AG04450 (cell line): ENCODE results near the gene GHDC. TPM values are rescaled to one million over a fixed set of nuclear protein-coding genes. Genes with fewer than 3 reads are reported as not detected.
"Not testable (repeated sequence)": the region's sequence is repeated elsewhere in the genome, so short reads cannot be mapped to it uniquely, and the experiment has no call there.

ENCODE experiments used
- CTCF ChIA-PET: fragments of 300-600, 350-600 bp; formaldehyde crosslinking; extraction: SDS; loops from one replicate; lab custom pipeline; 2022; ENCODE audit warnings: antibody characterized with exemption, inconsistent platforms; lab: Charles Lee
- POLR2A ChIA-PET: fragments of 350-600 bp; formaldehyde crosslinking; extraction: SDS; loops from one replicate; lab custom pipeline; 2021; ENCODE audit warnings: antibody characterized with exemption, inconsistent platforms; lab: Yijun Ruan, JAX
- DNase-seq: peaks from one replicate; pipeline ENCODE4 v3.0.0-alpha.2; 2011; ENCODE audit warnings: low read depth, low spot score
- H3K27ac ChIP-seq: one replicate; pipeline ENCODE4 v1.5.1; 2012; ENCODE audit warnings: low read depth, low read length, control low read depth
- H3K27me3 ChIP-seq: one replicate; pipeline ENCODE4 v1.6.0; 2012; ENCODE audit warnings: low read length; ENCODE audit not compliant: control insufficient read depth, insufficient read depth
- H3K4me3 ChIP-seq: 2 replicates; pipeline ENCODE4 v1.5.1; 2011; ENCODE audit warnings: mild to moderate bottlenecking, low read depth, low read length, control low read depth
- H3K9me3 ChIP-seq: 2 replicates; pipeline ENCODE4 v1.5.1; 2012; ENCODE audit warnings: low read length; ENCODE audit not compliant: control insufficient read depth, insufficient read depth
- CTCF ChIP-seq: IDR thresholded peaks from 2 replicates; pipeline ENCODE4 v1.5.1; 2011; ENCODE audit warnings: low read depth, low read length, control low read depth, inconsistent platforms
- polyA plus RNA-seq: library from polyadenylated mRNA; depleted of rRNA; stranded (reverse); fragments of >200 nt; gene quantifications from 2 replicates; pipeline ENCODE4 v1.2.3, GENCODE V29; 2011; rRNA removed

GHDC gene
- polyA plus RNA-seq, 1 experiment, result 5.1 TPM

GRCh38 chr17:42141382-42141781, 52.9 kb downstream of the GHDC start:
- Histone ChIP-seq H3K27me3 (no peaks in the 10 kb centered on the region), H3K27ac (no peak overlapping the region), H3K9me3 (no peaks in the 10 kb centered on the region), H3K4me3 (no peak overlapping the region)
- no peak for TF ChIP-seq CTCF
- ChIA-PET CTCF (no interaction called here), POLR2A (no interaction called here)
- no peak for DNase-seq

- CTCF ChIA-PET, H3K27me3 ChIP-seq, H3K9me3 ChIP-seq, H3K4me3 ChIP-seq, DNase-seq, H3K27ac ChIP-seq: not testable (repeated sequence)
- POLR2A ChIA-PET, result interaction anchor here (0.5 to 0.6 kb wide), 2 partner anchors 9 to 764 kb away, joined by 5 to 9 read pairs; no protein-coding TSS in a partner anchor
Measured at GRCh38 chr17:42140690-42141089, 53.6 kb downstream of the GHDC start.

Other genes with a start within 250 kb of the GHDC start
- gene CNP, start 227.7 kb downstream of the GHDC start, polyA plus RNA-seq, result 53.0 and 85.7 TPM in 2 replicates
- 62.0 and 66.4 TPM in 2 replicates for gene DNAJC7, start 177.1 kb downstream of the GHDC start, polyA plus RNA-seq
- gene NKIRAS2, start 174.4 kb downstream of the GHDC start, polyA plus RNA-seq, result 46.5 and 51.3 TPM in 2 replicates
- gene C17orf113, start 143.9 kb downstream of the GHDC start, polyA plus RNA-seq, result 0.07 and 0.09 TPM in 2 replicates
- gene ZNF385C, start 96.0 kb downstream of the GHDC start, polyA plus RNA-seq, result not detected in 2 replicates
- gene DHX58, start 81.8 kb downstream of the GHDC start, polyA plus RNA-seq, result 2.0 and 2.9 TPM in 2 replicates
- 13.6 and 15.5 TPM in 2 replicates for gene KAT2A, start 73.1 kb downstream of the GHDC start, polyA plus RNA-seq
- not detected in 2 replicates for gene HSPB9, start 71.7 kb downstream of the GHDC start, polyA plus RNA-seq
- 134 and 163 TPM in 2 replicates for gene RAB5C, start 39.5 kb downstream of the GHDC start, polyA plus RNA-seq
- gene KCNH4, start 13.4 kb downstream of the GHDC start, polyA plus RNA-seq, result 0.01 and 0.02 TPM in 2 replicates
- not detected in 2 replicates for gene HCRT, start 9.0 kb downstream of the GHDC start, polyA plus RNA-seq
- 31.5 and 34.0 TPM in 2 replicates for gene STAT5B, start 81.9 kb upstream of the GHDC start, polyA plus RNA-seq
- 3.9 and 5.3 TPM in 2 replicates for gene STAT5A, start 94.0 kb upstream of the GHDC start, polyA plus RNA-seq
- 77.1 and 83.4 TPM in 2 replicates for gene STAT3, start 193.9 kb upstream of the GHDC start, polyA plus RNA-seq
- gene CAVIN1, start 228.8 kb upstream of the GHDC start, polyA plus RNA-seq, result 326 and 390 TPM in 2 replicates